ENCODE measurements around the gene FHIT.
"Not testable (repeated sequence)": the region's sequence is repeated elsewhere in the genome, so short reads cannot be mapped to it uniquely, and the experiment has no call there.

The FHIT gene

DNA sequence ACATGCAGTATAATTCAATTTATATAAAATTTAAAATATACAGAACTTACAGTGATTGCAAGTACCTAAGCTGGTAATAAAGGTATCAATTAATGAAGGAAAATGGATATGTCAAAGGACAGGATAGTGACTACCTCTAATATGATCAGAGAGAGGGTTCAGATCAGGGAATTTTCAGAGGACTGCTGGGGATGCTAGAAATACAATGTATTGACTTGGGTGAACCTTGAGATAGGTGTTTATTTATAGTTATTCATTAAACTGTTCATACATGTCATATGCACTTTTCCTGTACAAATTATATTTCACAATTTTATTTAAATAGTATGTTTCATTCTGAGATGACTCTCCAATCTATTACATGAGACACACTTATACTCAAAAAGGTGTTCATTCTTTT lies 554.1 kb downstream of the FHIT start:
- no peak for DNase-seq

- no peak for DNase-seq
Observed at GRCh38 chr3:60696428-60697125, 554.7 kb downstream of the FHIT start.

DNA sequence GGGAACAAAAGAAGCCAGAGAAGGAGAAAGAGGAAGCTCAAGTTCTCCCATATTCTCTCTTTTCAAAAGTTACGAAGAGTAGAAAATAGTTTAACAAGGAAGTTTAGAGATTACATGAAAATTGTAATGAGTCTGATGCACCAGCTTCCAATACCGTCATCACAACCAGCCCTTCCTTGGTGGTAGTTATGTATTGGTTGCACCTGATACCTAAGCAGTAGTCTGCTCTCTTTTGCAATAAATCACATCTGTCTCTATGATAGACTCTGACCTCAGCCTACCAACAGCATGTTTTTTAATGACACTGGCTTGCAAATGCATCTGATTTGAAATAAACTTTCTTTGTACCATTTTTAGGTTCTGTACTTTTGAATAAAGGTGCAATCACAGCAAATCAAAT lies 575.8 kb downstream of the FHIT start:
- no peak for DNase-seq

- no peak for DNase-seq
Observed at GRCh38 chr3:60674870-60675269, 576.4 kb downstream of the FHIT start.

DNA sequence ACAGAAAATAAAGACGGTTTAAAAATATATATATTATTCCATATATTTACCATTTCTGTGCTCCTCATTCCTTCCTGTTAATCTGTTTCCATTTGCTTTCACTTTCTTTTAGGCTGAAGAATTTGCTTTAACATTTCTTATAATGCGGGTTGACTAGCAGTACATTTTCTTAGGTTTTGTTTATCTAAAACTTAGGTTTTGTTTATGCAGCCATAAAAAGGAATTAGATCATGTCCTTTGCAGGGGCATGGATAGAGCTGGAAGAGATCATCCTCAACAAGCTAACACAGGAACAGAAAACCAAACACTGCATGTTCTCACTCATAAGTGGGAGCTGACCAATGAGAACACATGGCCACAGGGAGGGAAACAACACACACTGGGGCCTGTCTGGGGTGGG lies 578.1 kb downstream of the FHIT start:
- no peak for DNase-seq

DNA sequence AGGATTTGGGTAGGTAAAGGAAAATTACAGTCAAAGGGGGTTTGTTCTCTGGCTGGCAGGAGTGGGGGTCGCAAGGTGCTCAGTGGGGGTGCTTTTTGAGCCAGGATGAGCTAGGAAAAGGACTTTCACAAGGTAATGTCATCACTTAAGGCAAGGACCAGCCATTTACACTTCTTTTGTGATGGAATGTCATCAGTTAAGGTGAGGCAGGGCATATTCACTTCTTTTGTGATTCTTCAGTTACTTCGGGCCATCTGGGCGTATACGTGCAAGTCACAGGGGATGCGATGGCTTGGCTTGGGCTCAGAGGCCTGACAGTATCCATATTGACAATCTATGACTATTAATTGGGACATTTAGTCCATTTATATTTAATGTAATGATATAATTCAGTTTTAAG lies 578.9 kb downstream of the FHIT start:
- not testable (repeated sequence) for DNase-seq

DNA sequence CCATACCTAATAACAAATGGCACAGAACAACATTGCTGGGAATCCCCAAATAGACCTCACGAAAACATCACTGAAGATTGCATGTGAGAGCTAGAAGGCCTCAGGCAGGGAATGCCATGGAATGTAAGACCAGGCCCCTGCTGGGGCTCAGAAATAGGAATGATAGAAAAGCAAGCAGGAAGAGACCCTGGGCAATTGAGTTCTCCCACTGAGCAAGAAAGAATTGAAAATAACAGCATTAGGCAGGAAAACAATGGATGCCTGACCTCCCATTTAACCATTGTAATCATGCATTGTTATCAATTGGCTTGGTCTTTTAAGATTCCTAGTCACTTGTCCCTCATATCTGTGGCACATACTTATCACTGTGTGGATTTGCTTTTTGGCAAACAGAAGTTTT lies 581.6 kb downstream of the FHIT start:
- no peak for DNase-seq

DNA sequence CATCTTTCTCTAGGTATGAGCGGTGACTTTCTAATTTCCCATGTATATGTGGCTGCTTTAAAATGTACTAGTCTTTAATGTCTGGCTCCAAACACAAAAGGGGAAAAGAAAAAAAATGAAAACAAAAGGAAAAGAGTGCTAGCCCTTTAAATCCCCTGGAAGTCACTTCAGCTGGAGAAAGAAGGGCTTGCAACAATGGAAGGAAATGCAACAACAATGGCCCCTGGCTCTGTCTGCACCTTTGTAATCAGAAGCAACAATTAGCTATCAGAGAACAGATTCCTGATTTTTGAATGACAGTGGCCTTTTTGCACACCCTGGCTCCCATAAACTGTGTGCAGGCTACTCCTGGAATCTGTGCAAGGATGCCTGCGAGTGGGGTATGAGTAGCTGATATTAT lies 591.2 kb downstream of the FHIT start:
- no peak for DNase-seq

DNA sequence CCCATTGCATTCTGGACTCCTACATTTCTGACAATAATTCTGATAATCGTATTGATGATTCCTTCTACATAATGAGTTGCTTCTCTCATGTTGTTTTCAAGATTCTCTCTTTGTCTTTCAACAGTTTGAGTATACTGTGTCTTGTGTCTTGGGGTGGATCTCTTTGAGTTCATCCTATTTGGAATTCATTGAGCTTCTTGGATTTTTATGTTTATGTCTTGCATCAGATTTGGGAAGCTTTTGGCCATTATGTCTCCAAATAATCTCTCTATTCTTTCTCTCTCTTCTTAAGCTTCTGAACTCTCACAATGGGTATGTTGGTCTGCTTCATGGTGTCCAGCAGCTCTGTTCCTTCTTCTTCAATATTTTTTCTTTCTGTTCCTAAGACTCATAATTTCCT lies 592.2 kb downstream of the FHIT start:
- DNase-seq, result no peak

GRCh38 chr3:60657972-60658371 lies 593.3 kb downstream of the FHIT start:
- DNase-seq, result no peak

DNA sequence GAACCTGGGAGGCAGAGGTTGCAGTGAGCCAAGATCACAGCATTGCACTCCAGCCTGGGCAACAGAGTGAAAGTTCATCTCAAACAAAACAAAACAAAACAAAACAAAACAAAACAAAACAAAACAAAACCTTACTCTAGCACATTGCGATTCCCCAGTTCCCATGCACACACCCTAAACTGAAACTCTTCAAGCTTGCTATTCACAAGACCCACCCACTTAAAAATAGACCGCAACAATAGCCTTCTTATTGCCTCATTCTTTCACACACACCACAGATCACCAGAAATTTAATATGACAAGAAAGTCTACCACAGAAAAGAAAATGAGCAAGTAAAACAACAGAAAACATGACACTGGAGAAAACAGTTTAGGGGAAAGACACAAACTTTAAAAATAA lies 598.4 kb downstream of the FHIT start:
- no peak for DNase-seq

GRCh38 chr3:60651799-60652198 lies 599.5 kb downstream of the FHIT start:
- DNase-seq, result no peak

DNA sequence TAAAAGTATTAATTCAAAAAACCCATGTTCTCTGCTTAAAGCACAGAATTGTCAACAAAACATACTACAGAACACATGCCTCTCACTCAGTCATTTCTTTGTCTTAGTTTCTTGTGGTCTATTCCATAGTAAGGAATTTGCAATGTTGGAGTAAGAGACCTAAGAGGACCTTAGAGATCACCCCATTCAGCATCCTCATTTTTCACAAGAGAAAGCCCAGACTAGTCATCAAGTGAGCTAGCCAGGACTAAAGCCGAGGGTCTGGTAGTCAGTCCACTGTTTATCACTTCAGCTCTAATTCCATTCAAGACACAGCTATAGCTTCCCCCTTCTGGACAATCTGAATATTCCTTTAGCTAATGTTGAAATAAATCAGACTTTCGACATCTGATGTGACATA lies 601.1 kb downstream of the FHIT start:
- no peak for DNase-seq

DNA sequence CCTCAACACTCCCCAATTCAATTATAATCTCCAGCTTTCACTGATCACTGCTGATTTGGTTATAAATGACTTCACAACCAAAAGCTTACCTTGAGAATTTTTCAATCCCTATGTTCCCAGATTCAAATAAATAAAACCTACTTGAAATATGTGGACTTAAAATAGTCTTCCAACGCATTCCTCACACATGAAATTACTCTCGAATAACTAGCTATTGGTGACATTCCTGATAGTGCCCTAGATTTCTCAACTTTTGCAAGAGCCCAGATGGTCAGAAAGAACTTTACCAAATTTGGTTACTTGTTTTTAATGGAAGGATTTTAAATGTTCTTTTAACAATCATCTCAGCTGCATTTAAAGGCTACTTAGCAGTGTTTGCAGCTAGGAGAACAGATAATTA lies 605.5 kb downstream of the FHIT start:
- no peak for DNase-seq

GRCh38 chr3:60643831-60644230 lies 607.4 kb downstream of the FHIT start:
- DNase-seq, result no peak

DNA sequence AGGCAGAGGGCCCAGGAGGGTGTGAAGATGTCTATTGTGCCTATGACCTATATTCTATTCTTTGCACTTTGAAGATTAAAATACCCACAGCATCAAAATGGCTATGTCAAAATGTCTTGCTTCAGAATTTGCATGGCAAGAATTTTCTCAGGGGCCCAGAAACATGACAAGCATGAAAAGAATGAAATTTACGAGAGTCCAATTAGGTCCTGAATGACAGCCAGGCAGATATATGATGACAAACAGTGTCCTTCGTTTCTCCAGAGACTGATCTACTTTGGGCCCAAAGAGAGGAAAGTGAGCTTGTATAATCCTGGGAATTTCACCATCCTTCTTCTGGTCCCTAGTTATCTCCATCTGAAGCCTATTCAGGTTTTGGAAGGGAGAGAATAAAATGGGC lies 609.9 kb downstream of the FHIT start:
- no peak for DNase-seq

GRCh38 chr3:60636846-60637245 lies 614.4 kb downstream of the FHIT start:
- no peak for DNase-seq

GRCh38 chr3:60633644-60634043 lies 617.6 kb downstream of the FHIT start:
- no peak for DNase-seq

- no peak for DNase-seq
Observed at GRCh38 chr3:60631509-60631908, 619.7 kb downstream of the FHIT start.

- DNase-seq, result no peak
Observed at GRCh38 chr3:60630953-60631352, 620.3 kb downstream of the FHIT start.

DNA sequence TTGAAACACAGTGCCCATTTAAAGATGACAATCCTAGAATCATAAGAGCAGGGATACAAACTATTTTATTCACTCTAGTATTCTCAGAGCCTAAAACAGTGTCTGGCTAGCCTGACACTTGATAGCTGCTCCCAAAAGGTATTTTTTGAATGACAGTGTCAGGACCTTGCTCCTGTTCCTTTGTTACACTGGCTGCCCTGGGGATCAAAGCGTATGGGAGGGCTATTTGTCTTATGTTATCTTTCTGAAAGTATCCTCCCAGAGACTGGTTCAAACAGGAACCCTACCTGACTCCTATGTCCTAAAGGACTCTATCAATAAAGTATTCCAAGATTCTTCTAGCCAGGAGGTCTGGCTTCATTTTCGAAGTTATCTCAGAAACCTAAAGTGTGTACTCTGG lies 621.4 kb downstream of the FHIT start:
- DNase-seq, result no peak

- DNase-seq, result no peak
Observed at GRCh38 chr3:60622349-60622748, 628.9 kb downstream of the FHIT start.

DNA sequence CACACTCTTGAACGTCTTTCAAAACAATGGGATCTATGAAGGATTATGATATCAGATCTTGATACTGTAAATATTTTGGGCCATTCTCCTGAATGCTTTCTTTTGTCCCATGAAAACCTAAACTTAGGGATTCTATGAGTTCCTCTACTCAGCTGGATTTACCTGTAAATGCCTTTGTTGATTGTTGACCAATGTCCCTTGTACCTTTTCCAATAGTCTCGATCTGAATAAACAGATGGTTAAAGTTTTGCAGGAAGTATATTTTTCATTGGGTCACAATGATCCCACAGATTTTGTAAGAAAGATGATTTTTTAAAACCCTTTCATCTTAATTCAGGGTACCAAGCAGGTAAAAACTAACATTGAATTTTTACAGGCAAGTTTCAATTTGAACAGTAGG lies 634.1 kb downstream of the FHIT start:
- no peak for DNase-seq

DNA sequence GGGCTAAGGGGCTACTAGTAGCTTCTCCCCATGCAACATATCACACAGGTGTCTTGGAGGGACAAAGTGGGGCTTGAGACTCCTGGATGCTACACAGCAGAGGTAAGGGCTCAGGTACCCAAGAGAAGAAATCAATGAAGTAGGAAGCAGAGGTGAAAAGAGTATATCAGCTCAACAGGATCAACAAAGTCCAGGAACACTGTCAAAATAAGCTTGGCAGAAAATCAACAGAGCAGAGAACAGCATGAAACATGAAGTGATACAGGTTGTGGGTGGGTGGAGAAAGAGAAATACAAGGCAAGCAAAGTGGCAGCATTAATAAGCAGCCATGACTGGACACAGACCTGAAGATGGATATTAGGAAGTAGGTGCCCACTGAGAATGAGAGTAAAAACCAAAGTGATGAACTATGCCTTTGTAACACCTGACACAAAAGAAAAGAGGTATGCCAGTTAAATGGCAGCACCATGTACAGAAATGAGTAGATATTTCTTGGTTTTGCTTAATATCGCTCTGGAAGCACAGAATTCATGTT lies 637.4 kb downstream of the FHIT start:
- DNase-seq, result no peak

Data from C1 segment of cervical spinal cord (tissue), 14 donors.